ENCODE measurements around the gene CDH23.

The CDH23 gene

DNA sequence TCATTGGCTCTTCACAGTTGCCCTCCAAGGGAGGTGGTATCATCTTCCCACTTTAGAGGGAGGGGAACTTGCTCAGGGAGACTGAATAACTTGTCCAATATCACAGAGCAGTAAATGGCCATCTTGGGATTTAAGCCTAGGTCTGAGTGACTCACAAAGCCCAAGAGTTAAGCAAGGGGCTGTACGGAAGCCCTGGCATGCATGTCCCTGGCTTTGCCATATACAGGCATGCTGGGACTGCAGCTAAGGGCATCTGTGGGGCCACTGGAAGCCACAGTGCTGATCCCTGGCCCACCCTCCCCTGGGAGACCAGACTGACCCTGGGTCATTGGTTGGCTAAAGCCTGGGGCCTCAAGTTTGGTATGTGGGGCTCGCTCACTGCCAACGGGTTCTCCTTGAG, 373.5 kb downstream of the CDH23 start:
- DNase-seq: no peak

DNA sequence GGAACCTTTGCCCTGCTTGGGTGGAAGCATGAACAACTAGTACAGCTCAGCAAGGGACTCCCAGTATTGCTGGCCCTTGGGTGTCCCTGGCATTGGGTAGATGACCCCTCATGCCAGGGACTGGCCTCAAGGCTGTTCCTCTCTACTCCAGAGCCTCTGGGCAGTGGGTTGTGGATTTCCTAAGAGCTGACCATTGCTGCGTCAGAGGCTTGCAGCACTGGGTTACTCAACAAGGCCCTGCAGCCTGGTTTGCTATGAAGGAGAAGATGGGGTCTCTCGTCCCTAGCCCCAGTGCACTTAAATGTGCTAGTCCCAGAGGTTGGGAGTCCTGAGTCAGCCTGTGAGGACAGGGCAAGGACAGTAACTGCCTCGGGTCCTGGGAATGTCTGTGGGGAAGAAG, 374.1 kb downstream of the CDH23 start:
- DNase-seq: no peak

DNA sequence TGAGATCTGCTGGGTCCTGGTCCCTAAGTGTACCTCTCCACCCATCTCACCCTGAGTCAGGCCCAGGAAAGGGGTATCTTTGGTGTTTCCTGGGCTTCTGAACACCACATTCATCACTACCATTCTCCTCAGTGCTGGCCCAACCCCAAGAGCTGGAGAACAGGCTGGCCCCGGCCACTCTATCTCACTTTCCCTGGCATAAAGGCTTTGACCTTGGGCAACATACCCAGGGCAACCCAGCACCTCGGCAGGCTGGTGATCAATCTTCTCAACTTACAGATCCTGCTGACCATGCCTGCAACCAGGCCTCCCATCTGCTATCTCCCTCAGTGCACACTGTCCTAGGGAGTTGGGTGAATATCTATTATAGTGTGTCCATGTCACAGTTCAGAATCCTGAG, 374.5 kb downstream of the CDH23 start:
- no peak for DNase-seq

DNA sequence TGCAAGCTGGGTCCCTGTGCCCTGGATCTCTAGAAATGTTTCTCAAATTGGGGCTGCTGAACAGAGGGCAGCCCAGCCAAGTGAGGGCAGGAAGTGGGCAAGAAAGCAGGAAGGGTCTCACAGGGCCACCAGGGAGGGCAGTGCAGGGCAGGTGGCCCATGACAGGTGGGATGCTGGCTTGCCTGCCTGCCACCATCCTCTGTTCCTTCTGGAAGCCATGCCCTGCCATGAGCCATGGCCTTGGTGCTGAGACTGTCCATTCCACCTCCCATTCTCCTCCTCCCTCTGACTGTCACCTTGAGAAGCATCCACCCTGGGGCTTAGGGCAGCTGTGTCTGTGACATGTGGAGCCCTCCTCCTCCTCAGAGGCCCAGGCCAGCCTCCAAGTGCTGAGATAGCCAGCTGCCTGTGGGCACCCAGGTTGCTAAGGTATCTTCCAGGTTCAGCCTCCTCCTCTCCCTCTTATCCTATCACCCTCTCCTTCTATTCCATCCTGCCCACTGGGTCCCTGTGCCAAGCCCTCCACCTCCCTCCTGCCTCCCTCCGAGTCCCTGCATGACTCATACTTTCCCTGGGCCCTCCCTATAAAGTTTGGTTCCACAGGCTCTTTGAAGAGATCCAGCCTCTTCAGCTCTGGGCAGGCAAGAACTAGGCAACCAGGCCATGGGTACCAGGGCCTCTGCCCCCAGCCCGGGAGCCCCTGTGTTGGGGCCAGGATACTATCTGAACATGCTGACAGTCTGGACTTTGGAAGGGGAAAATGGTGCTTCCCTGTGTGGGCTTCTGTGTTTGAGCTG, 375.3 kb downstream of the CDH23 start:
- DNase-seq: no peak

DNA sequence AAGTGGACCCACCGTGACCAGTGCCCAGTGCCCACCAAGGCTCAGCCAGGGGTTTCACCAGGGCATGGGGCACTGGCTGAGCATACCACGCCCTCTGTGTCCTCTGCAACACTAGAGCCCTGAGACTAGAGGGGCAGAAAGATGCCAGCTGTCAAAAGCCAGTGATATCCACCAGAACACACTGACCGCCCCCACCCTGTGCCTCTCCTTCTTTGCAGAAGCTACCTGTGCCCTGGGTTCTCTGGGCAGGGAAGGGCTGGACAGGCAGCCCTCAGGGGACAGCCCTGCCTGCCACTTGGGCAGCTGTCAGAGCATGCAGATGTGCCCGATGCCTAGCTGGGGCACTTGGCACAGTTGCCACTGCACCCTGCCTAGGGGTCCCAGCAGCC, 376.1 kb downstream of the CDH23 start:
- DNase-seq: no peak

DNA sequence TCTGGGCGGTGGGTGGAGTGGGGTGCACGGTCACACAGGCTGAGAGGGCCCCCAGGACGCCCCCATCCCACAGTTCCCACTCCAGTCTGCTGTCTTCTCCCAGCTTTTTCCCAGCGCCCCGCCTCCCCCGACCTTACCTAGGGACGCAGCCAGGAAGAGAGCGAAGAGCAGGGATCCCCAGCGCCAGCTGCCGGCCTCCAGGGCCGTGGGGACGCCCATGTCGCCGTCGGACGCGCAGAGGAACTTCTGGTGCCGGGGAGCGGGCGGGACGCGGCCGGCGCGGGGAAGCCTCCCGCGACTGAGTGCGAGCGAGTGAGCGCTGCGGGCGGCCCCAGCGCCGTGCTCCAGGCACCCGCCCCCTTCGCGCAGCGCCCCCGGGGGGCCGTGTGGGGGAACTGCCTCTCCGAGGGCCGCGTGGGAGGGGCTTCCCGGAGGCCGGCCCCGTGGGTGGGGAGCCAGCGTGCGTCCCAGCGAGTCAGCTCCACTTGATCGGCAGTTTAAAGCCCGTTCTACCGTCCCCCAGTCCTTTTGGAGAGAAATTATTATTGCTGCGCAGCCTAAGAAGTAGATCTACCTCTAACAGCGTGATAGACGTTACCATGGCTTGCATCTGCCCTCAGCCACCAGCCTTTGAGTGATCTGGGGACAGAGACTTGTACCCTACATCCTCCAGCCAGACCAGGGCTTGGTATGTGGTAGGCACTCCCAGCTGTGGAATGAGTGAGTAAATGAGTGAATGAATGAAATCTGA, 376.7 kb downstream of the CDH23 start, which contains the start of gene VSIR:
VSIR (minus strand) TSS at position 300 of the 751 bp plus-strand sequence; CDS start at position 219, 81 bp downstream.
- peak; percentile 95 for DNase-seq

DNA sequence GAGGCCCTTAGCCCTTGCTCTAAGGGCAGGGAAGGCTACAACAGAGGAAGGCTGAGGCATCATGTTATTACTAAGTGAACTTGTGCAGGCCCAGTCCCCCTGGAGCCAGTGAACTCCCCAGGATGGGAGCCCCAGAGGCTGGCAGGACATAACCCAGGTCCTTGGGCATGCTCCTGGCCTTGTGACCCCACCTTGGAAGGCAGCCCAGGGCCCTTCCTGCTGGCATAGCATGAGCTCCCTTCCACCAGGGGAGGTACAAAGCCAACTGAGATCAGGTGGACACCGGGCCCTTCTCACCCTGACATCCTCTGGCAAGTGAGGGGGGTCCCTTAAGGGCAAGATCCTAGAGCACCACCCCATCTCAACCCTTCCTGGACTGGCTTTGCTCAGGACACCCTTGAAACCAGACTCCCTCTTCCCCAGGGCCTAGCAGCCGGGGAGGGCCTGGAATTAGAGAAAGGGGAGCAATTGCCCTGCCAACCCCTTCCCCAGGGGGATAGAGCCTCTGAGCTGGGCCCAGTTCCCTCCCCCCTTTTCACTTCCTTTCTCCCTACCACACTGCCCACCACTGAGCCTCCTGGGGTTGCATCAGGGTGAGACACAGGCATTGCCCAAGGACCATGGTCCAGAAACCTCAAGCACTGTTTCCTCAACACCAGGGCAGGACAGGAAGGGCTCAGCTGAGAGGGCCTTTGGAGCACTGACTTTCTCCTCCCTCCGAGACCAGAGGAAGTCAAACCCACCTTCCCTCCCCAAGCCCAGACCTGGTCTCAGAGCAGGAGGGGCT, 378.4 kb downstream of the CDH23 start:
- DNase-seq: no peak

DNA sequence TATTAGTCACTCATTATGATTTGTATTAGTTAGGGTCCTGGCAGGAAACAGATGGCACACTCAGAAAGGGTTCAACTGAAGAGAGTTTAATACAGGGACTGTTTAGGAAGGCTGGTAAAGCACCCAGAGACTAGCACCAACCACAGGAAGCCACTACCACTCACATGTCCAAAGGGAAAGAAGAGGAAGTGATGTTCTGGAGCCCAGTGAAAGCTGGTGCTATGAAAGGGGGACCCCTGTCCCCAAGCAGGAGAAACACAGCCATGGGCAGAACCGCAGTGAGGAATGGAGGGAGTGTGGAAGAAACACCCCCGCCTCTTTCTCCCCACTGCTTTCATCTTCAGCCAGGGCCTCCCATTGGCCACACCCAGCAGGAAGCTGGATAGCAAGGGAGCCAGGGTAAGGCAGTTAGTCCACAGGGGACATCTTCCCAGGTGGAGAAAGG, 379.8 kb downstream of the CDH23 start:
- DNase-seq: no peak

DNA sequence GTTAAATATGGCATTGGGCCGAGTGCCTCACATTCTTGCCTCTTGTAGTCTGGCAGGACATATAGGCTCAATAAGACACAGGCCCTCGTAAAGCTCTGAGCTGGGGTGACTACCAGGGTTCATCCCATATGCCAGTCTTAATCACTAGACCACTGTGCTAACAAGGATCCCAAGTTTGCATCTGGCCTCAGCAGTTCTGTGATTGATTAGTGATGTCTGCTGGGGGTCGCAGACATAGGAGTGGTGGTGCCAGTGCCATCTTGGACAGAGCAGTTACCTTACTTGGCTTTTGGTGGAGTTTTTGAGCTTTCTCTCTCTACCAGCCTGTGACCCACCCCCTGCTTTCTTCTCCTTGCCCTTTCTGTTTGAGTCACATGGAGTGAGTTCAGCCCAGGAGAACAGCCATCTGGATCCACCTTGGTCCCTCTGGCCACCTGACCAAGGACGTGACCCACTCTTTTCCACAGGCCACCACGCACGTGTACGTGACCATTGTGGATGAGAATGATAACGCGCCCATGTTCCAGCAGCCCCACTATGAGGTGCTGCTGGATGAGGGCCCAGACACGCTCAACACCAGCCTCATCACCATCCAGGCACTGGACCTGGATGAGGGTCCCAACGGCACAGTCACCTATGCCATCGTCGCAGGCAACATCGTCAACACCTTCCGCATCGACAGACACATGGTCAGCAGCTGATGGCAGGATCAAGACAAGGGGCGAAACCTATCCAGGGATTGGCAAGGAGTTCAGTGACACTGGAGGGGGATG, 380.7 kb downstream of the CDH23 start:
- no peak for DNase-seq

DNA sequence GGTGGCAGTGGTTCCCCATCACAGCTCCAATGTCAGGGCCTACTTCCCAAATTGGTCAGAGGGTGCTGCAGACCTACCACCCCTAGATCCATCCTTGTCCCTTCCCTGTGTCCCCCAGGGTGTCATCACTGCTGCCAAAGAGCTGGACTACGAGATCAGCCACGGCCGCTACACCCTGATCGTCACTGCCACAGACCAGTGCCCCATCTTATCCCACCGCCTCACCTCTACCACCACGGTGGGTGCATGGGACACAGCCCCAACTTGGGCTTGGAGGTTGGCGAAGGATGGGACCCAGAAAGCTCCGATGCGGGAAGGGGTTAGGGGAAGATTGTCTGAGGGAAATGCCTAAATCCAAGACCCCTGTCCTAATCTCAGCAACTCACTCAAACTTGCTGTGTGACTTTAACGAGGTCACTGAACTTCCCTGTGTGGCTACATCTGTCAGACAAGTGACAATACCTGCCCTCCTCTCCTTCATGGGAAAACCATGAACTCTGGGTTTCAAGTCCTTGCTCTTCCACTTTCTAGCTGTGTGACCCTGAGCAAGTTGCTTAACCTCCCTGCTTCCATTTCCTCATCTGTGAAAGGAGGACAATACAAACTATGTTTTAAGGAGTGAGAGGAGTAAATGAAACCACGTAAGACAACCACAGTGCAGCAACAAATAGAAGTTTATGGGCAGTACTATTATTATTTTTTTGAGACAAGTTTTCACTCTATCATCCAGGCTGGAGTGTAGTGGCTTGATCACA, 381.5 kb downstream of the CDH23 start:
- DNase-seq: no peak

DNA sequence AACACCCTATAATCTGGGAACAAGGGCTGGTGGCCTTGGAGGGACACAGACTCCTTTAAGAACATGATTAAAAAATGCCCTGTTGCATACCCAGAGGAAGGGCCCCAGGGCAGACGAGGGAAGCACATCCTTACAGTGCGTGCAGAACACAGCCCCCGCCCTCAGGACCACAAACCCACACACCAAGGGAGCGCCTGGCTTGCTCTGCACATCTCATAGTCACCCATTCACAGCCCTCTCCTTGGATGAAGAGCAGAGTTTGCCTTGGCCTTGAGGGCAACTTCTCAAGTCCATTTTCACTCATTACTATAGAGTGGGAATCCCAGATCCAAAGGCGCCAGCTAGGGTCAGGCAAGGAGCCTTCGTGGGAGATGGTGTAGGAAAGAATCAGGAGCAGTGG, 382.9 kb downstream of the CDH23 start:
- no peak for DNase-seq

DNA sequence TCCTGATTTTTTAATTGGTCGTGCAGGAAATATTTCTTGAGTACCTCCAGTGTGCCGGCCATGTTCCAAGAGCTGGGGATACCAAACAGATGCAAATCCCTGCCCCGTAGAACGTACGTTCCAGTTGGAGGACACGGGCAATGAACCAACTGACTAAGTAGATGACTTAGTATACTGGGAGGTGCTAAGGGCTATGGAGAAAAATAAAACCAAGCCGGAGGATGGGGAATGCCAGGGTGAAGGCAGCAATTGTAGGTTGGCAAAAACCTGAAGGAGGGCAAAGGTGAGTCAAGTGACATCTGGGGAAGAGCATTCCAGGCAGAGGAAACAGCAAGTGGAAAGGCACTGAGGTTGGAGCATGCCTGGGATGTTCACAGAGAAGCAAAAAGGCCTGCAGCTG, 383.4 kb downstream of the CDH23 start:
- DNase-seq: no peak

DNA sequence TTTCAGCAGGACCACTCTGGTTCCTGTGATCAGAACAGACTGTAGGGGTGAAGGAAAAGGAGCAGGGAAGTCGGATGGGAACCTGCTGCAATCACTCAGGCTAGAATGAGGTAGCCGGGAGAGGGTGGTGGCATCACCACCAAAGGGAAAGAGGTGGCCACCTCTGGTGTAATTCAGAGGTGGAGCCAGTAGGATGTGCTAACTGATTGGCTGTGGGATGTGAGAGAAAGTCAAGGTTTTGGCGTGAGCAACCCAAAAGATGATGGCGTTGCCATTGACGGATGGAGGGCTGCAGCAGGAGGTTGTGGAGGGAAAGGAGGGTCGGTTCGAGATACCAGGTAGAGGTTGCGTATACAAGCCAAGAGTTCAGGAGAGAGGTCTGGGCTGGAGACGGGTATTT, 384.0 kb downstream of the CDH23 start:
- no peak for DNase-seq

DNA sequence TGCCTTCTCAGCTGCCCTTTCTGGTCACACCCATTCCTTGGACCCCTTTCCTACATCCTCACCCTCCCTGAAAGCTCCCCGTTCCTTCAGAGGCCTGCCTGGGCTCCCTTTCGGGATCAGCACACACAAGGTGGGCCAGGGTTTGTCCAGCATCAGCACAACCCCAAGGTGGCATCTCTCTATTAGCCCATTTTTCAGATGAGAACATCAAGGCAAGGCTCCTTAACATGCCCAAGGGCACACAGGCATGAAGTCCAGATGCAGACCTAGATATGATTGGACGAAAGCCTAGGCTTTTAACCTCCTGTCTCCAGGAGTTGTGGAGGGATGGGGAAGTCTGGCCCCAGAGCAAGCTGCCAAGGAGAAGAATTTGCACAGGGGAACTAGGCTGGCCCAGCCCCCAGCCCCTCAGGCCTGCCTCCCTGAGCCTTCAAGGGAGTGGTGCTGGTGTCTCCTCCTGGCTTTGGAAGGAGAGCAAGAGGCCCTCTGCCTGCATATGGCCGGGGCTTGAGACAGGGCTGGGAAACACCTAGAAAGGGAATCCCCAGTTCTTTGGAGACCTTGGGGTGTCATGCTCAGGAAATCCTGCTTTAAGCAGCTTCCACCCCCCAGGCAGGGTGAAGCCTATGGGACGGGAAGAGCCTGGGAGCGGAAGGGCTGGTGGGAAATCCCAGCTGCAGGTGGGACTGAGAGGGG, 385.6 kb downstream of the CDH23 start:
- DNase-seq: no peak

DNA sequence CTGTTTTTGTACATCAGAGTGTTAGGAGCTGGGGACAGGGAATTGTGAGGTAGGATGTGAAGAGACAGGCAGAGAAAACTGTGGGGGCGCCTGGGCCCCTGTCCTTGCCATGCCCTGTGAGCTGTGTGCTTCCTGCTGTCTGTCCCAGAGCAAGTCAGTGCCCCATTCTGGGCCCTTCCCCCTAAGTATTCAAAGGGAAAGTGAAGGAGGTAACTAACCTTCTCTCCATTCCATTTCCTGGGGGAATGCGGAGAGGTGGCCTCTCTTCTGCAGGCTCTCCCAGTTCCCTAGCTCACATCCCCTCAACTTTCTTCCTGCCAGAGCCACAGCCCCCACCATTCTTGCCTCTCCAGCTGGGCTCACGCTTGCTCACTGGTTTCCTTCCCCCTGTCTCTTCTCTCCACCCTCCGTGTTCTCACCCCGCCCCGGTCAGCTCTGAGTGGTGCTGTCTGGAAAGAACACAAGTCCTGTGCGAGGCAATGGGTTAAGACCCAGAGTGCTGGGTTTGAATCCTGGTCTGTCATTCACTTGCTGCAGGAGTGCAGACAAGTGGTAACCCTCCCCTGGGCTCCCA, 386.3 kb downstream of the CDH23 start:
- DNase-seq: no peak

DNA sequence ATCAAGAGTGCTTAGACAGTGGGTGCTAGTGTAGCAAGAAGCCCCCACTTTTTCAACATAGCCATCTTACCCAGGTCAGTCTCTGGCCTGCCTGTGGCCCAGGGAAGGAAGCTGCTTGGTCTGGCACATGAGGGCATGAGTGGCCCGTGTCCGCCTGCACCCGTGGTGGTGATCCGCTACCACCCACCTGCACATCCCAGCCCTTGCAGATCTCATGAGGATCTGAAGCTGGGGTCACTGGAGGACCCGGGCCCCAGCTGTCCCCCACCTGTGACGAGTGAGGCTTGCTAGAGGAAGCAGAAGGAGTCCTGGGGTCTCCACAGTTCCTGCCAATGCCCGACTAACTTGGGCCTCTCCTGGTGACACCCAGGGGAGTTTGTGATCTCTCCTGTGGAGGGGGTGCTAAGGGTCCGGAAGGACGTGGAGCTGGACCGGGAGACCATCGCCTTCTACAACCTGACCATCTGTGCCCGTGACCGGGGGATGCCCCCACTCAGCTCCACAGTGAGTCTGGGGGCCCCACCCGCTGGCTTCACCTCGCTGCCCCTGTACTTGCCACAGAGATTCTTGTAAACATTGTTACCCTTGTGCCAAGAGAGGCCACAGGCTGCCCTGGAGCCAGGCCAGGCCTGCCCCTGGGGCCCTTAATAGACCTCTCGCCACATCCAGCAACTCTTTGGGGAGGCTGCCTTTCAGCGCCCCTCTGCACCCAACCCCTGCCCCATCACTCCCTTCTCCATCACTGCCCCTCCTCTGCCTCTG, 387.4 kb downstream of the CDH23 start:
- DNase-seq: no peak

DNA sequence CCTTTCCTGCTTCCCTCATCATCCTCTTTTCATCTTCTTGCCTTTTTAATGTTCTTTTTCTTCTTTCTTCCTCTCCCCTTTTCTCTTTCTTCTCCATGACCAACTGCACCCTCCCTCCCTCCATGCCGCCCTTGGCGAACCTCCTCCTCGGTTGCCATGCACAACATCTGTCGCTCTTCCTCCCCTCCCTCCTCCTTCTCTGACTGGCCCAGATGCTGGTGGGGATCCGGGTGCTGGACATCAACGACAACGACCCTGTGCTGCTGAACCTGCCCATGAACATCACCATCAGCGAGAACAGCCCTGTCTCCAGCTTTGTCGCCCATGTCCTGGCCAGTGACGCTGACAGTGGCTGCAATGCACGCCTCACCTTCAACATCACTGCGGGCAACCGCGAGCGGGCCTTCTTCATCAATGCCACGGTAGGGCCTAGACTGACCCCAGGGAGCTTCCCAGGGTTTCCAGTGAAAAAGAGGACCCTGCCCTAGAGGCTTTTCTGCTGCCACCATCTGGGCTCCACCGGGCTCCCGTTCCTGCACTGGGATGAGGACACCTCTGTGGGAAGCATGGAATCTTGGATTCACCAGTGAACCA, 388.1 kb downstream of the CDH23 start:
- DNase-seq: no peak

DNA sequence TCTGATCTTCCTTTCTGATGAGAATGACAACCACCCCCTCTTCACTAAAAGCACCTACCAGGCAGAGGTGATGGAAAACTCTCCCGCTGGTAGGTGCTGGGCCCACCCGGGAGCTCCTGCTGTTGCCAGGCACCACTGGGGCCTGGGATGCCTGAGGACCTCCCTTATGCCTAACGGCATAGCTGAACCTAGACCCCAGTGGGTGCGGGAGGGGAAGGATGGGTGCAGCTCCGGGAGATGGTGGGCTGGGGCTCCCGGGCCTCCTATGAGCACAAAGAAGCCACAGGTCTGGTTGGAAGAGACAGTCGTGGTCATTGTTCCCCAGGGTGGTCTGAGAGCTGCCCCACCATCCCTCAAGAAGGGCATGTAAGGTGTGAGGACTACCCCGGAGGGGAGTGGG, 392.2 kb downstream of the CDH23 start:
- no peak for DNase-seq

DNA sequence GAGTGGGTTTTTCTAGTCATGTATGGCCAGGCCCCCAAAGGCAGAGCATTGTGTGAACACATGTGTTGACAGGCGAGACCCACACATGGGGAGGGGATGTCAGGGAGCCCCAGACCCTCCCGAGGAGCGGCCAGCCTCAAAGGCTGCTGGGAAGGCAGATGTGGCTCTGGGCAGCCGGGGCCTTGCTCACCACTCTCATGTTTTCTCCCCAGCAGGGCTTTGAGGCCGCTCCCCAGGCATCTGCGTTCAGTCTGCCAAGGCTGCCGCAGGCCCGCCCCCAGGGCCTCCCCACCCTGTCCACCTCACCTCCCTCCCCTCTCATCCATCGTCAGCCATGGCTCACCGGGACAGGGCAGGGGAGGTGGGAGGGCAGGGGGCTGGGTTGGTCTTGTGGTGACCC, 393.2 kb downstream of the CDH23 start:
- no peak for DNase-seq

Measured in activated effector memory CD4-positive, alpha-beta T cell treated with Interleukin-2 at 50 U/mL for 16 hours (primary cell).